HepG2 (cell line): Measurements from ENCODE around the gene GLRX2. TPM values are rescaled to one million over a fixed set of nuclear protein-coding genes. Genes with fewer than 3 reads are reported as not detected.

Source experiments
- FOXK1 ChIP-seq: sonication (generic); formaldehyde crosslinking; IDR thresholded peaks from 2 replicates; pipeline ENCODE4 v1.4.0; 2020; ENCODE audit warnings: low read depth, missing genetic modification reagents, borderline replicate concordance
- GATA4 ChIP-seq: sonication (generic); IDR thresholded peaks from 2 replicates; pipeline ENCODE4 v1.6.1; 2016; ENCODE audit warnings: antibody characterized with exemption, low read depth, borderline replicate concordance
- KLF15 ChIP-seq: sonication (generic); formaldehyde crosslinking; IDR thresholded peaks from 2 replicates; pipeline ENCODE4 v1.8.1; 2023; ENCODE audit warnings: borderline replicate concordance, mild to moderate bottlenecking, inconsistent platforms, missing genetic modification reagents, mixed read lengths
- NFATC3 ChIP-seq: sonication (generic); formaldehyde crosslinking; IDR thresholded peaks from 2 replicates; pipeline ENCODE4 v1.5.1; 2020; ENCODE audit warnings: mild to moderate bottlenecking, missing genetic modification reagents
- PHF20 ChIP-seq: sonication (generic); formaldehyde crosslinking; IDR thresholded peaks from 2 replicates; pipeline ENCODE4 v1.5.0; 2020; ENCODE audit warnings: mild to moderate bottlenecking, missing genetic modification reagents
- RXRA ChIP-seq: sonication (generic); formaldehyde crosslinking; IDR thresholded peaks from 2 replicates; pipeline ENCODE4 v1.5.1; 2020; ENCODE audit warnings: missing genetic modification reagents
- SRSF4 ChIP-seq: fragments of 200-400 bp; formaldehyde crosslinking; IDR thresholded peaks from one replicate; pipeline ENCODE4 v1.6.1; 2018; ENCODE audit warnings: mild to moderate bottlenecking, low read depth, low read length, moderate library complexity; ENCODE audit not compliant: poor library complexity, severe bottlenecking
- ZFX ChIP-seq: sonication (generic); formaldehyde crosslinking; IDR thresholded peaks from 2 replicates; pipeline ENCODE4 v1.4.0; 2020; ENCODE audit warnings: mild to moderate bottlenecking, low read depth, missing genetic modification reagents, moderate library complexity
- ZNF20 ChIP-seq: sonication (generic); formaldehyde crosslinking; IDR thresholded peaks from 2 replicates; pipeline ENCODE4 v1.4.0; 2020; ENCODE audit warnings: mild to moderate bottlenecking, moderate library complexity, missing genetic modification reagents
- ZNF235 ChIP-seq: sonication (generic); formaldehyde crosslinking; IDR thresholded peaks from 2 replicates; pipeline ENCODE4 v1.8.1; 2023; ENCODE audit warnings: mild to moderate bottlenecking, missing genetic modification reagents, borderline replicate concordance
- ZNF274 ChIP-seq: sonication (generic); formaldehyde crosslinking; IDR thresholded peaks from 2 replicates; pipeline ENCODE4 v1.5.1; 2020; ENCODE audit warnings: mild to moderate bottlenecking, missing genetic modification reagents
- ZNF441 ChIP-seq: sonication (generic); formaldehyde crosslinking; IDR thresholded peaks from 2 replicates; pipeline ENCODE4 v1.7.0; 2021; ENCODE audit warnings: missing genetic modification reagents, borderline replicate concordance
- ZNF446 ChIP-seq: sonication (generic); formaldehyde crosslinking; IDR thresholded peaks from 2 replicates; pipeline ENCODE4 v1.5.0; 2020; ENCODE audit warnings: mild to moderate bottlenecking, missing genetic modification reagents
- ZNF557 ChIP-seq: sonication (generic); formaldehyde crosslinking; IDR thresholded peaks from 2 replicates; pipeline ENCODE4 v1.4.0; 2020; ENCODE audit warnings: missing genetic modification reagents
- ZNF605 ChIP-seq: sonication (generic); formaldehyde crosslinking; IDR thresholded peaks from 2 replicates; pipeline ENCODE4 v1.8.0; 2022; ENCODE audit warnings: mild to moderate bottlenecking, missing genetic modification reagents
- ZNF777 ChIP-seq: sonication (generic); formaldehyde crosslinking; IDR thresholded peaks from 2 replicates; pipeline ENCODE4 v1.4.0; 2020; ENCODE audit warnings: missing genetic modification reagents
- ZNF788 ChIP-seq: sonication (generic); formaldehyde crosslinking; IDR thresholded peaks from 2 replicates; pipeline ENCODE4 v1.5.0; 2020; ENCODE audit warnings: mild to moderate bottlenecking, missing genetic modification reagents, borderline replicate concordance
- polyA plus RNA-seq, 8 experiments: library from polyadenylated mRNA; depleted of rRNA in 3 of 8; stranded (reverse) in 7 of 8; unstranded in 1 of 8; fragments of >200 nt; fragmentation: Illumina TruSeq in 4 of 8; extraction: Trizol in 4 of 8; gene quantifications; 2 replicates each; pipeline versions ENCODE4 v1.2.1 to v1.2.3, GENCODE V29; 2011 to 2016; ENCODE audit warnings: low read depth in 4 of 8, missing spikeins in 1 of 8, mixed read lengths in 1 of 8; ENCODE audit not compliant: insufficient read depth in 1 of 8
- total RNA-seq, 5 experiments: library from RNA; depleted of rRNA; stranded (reverse); fragments of >200 nt; fragmentation: Illumina TruSeq; extraction: Trizol; gene quantifications; 2 replicates each; pipeline ENCODE4 v1.2.3, GENCODE V29; 2016; ENCODE audit warnings: low read depth in 1 of 5
- TF ChIP-seq, protein P1 (sequence below): sonication (generic); formaldehyde crosslinking; IDR thresholded peaks from 2 replicates; pipeline ENCODE4 v1.4.0; 2020; ENCODE audit warnings: missing genetic modification reagents, mild to moderate bottlenecking, borderline replicate concordance
- TF ChIP-seq, protein P2 (sequence below): sonication (generic); formaldehyde crosslinking; IDR thresholded peaks from 2 replicates; pipeline ENCODE4 v1.5.0; 2020; ENCODE audit warnings: missing genetic modification reagents, mild to moderate bottlenecking, borderline replicate concordance
- TF ChIP-seq, protein P3 (sequence below): sonication (generic); formaldehyde crosslinking; IDR thresholded peaks from 2 replicates; pipeline ENCODE4 v1.5.1; 2020; ENCODE audit warnings: mild to moderate bottlenecking, moderate library complexity, missing genetic modification reagents

Gene GLRX2
- total and polyA plus RNA-seq, 2 of the 13 experiments (the other 11 are each of a cell fraction or from before 2014, with no cell fraction given), result 11.9 to 39.0 TPM

DNA sequence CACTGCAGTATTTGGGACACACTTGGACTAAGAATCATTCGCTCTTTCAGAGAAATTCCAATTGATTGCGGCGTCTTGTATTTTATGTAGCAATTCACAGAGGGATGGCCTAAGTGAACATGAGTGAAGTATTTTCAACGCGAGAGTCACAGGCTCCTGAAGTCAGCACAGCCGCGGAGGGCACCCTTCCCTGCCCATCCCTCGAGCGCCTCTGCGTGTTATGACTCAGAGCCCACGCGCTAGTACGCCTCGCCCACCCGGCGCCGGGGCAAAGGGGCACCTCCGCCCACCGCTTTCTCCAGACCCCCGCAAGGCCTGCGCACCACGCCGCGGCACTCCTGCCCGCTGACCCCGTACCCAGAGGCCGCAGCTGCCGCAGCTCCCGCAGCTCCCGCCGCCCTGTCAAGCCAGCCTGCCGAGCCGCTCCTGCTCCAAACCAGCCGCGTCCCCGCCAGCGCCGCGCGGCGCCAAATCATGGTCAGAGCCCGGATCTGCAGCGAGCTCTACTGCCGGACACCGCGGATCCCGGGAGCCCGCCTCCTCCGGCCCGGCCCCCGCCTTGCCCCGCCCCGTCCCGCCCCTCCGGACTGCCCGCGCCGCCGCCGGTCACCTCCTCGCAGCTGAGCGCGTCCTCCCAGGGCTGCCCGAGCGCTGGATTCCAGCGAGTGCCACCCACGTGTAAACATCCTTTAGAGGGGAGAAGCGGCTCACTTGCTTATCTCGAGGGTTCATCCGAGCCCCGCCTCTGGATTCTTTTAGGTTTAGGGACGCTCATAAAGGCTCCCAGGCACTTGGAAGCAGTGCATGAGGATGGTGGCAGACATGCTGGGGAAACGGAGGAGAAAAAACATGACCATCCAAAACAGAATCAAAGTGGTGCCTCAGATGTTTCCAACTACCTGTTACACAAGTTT is at the start of gene GLRX2 (continued):
- TF ChIP-seq, protein P1, sequence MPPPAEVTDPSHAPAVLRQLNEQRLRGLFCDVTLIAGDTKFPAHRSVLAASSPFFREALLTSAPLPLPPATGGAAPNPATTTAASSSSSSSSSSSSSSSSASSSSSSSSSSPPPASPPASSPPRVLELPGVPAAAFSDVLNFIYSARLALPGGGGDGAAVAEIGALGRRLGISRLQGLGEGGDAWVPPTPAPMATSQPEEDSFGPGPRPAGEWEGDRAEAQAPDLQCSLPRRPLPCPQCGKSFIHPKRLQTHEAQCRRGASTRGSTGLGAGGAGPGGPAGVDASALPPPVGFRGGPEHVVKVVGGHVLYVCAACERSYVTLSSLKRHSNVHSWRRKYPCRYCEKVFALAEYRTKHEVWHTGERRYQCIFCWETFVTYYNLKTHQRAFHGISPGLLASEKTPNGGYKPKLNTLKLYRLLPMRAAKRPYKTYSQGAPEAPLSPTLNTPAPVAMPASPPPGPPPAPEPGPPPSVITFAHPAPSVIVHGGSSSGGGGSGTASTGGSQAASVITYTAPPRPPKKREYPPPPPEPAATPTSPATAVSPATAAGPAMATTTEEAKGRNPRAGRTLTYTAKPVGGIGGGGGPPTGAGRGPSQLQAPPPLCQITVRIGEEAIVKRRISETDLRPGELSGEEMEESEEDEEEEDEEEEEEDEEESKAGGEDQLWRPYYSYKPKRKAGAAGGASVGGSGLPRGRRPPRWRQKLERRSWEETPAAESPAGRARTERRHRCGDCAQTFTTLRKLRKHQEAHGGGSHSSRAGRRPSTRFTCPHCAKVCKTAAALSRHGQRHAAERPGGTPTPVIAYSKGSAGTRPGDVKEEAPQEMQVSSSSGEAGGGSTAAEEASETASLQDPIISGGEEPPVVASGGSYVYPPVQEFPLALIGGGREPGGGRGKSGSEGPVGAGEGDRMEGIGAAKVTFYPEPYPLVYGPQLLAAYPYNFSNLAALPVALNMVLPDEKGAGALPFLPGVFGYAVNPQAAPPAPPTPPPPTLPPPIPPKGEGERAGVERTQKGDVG, result no peak
- TF ChIP-seq ZNF777 (CRISPR knock-in tag), result no peak
- TF ChIP-seq ZNF235 (CRISPR knock-in tag), result 0 out of 2 replicates have a peak, but pooled peaks have one; percentile 56
- 0 out of 2 replicates have a peak, but pooled peaks have one; percentile 78 for TF ChIP-seq ZNF446 (CRISPR knock-in tag)
- no peak; the same call in 1 of the 2 replicates for TF ChIP-seq KLF15 (CRISPR knock-in tag)
- TF ChIP-seq NFATC3 (CRISPR knock-in tag), result no peak
- no peak for TF ChIP-seq ZNF557 (CRISPR knock-in tag)
- TF ChIP-seq PHF20 (CRISPR knock-in tag), result peak; percentile 45; the same call in 1 of the 2 replicates
- TF ChIP-seq ZNF441 (CRISPR knock-in tag), result peak; percentile 39; the same call in 1 of the 2 replicates
- peak; percentile 65; the same call in 1 of the 2 replicates for TF ChIP-seq ZNF788 (CRISPR knock-in tag)
- TF ChIP-seq SRSF4, result no peak
- peak; percentile 23; the same call in 1 of the 2 replicates for TF ChIP-seq GATA4
- TF ChIP-seq, protein P2, sequence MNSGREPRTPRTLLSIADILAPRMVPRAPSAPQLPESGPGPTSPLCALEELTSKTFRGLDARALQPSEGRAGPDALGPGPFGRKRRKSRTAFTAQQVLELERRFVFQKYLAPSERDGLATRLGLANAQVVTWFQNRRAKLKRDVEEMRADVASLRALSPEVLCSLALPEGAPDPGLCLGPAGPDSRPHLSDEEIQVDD (CRISPR knock-in tag), result no peak
- TF ChIP-seq, protein P3, sequence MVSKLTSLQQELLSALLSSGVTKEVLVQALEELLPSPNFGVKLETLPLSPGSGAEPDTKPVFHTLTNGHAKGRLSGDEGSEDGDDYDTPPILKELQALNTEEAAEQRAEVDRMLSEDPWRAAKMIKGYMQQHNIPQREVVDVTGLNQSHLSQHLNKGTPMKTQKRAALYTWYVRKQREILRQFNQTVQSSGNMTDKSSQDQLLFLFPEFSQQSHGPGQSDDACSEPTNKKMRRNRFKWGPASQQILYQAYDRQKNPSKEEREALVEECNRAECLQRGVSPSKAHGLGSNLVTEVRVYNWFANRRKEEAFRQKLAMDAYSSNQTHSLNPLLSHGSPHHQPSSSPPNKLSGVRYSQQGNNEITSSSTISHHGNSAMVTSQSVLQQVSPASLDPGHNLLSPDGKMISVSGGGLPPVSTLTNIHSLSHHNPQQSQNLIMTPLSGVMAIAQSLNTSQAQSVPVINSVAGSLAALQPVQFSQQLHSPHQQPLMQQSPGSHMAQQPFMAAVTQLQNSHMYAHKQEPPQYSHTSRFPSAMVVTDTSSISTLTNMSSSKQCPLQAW (CRISPR knock-in tag), result peak; percentile 35; the same call in 1 of the 2 replicates
- peak; percentile 77 for TF ChIP-seq ZFX (CRISPR knock-in tag)
- peak; percentile 39; the same call in 1 of the 2 replicates for TF ChIP-seq RXRA (CRISPR knock-in tag)
- no peak for TF ChIP-seq ZNF605 (CRISPR knock-in tag)
- TF ChIP-seq ZNF20 (CRISPR knock-in tag), result no peak
- no peak for TF ChIP-seq ZNF274 (CRISPR knock-in tag)
- TF ChIP-seq FOXK1, result peak; percentile 62; the same call in 1 of the 2 replicates
